KOPT-K1 (cell line): Measurements from ENCODE around the gene KRTAP2-3.
"Not testable (repeated sequence)": the region's sequence is repeated elsewhere in the genome, so short reads cannot be mapped to it uniquely, and the experiment has no call there.

Experiments
- H3K27ac ChIP-seq: fragments of 200-600 bp; sonication (generic); 2 replicates; pipeline ENCODE4 v1.5.1; 2016; ENCODE audit warnings: antibody characterized with exemption, mild to moderate bottlenecking, low read depth, low read length; ENCODE audit not compliant: poor library complexity, severe bottlenecking
- H3K36me3 ChIP-seq: fragments of 200-600 bp; sonication (generic); 2 replicates; pipeline ENCODE4 v1.5.1; 2017; ENCODE audit warnings: antibody characterized with exemption, mild to moderate bottlenecking, low read length, moderate library complexity; ENCODE audit not compliant: insufficient read depth
- H3K9me3 ChIP-seq: fragments of 200-600 bp; sonication (generic); 2 replicates; pipeline ENCODE4 v1.5.1; 2017; ENCODE audit warnings: antibody characterized with exemption, low read length, mild to moderate bottlenecking; ENCODE audit not compliant: insufficient read depth, poor library complexity, severe bottlenecking

The KRTAP2-3 gene, protein sequence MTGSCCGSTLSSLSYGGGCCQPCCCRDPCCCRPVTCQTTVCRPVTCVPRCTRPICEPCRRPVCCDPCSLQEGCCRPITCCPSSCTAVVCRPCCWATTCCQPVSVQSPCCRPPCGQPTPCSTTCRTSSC

GRCh38 chr17:41060052-41060604, at the start of gene KRTAP2-3:
Gene KRTAP2-3, minus strand, starts transcription at chr17:41060114. Its CDS starts 64 bp downstream, at chr17:41060050.
- Histone ChIP-seq H3K36me3 (no peaks in the 10 kb centered on the region), H3K9me3 (peaks cover 5% of the 10 kb centered on the region), H3K27ac (no peak within 1 kb of the TSS)

- H3K36me3 ChIP-seq, H3K27ac ChIP-seq: not testable (repeated sequence)
- H3K9me3 ChIP-seq = peaks cover 17% of the 10 kb centered on the region
Observed at GRCh38 chr17:41108728-41109386, 48.9 kb upstream of the KRTAP2-3 start.

DNA sequence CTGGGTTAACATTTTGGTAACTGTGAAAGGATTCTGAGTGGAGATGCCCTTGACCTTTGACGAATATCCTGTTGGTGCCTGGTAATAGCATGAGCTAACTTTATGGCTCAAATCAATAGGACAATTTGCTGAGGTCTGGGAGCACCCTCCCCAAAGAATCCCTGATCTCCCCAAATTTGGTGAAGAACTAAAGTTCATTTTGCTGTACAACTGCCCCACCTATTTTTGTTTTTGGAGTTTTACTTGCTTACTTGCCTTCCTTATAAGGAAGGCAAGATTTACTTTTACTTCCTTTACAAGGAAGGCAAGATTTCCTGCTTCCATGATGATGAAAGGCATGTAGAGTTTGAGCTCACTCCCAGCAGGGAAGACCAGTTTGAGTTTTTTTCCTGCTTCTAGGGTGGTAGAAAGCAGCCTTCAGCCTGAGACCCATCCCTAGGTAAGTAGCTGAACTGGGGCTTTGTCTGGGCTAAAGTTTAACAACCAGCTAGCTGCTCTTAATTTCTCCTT, 48.1 kb upstream of the KRTAP2-3 start:
- H3K36me3 ChIP-seq = no peaks in the 10 kb centered on the region
- H3K27ac ChIP-seq = no peak overlapping the region
- H3K9me3 ChIP-seq = peaks cover 8% of the 10 kb centered on the region

DNA sequence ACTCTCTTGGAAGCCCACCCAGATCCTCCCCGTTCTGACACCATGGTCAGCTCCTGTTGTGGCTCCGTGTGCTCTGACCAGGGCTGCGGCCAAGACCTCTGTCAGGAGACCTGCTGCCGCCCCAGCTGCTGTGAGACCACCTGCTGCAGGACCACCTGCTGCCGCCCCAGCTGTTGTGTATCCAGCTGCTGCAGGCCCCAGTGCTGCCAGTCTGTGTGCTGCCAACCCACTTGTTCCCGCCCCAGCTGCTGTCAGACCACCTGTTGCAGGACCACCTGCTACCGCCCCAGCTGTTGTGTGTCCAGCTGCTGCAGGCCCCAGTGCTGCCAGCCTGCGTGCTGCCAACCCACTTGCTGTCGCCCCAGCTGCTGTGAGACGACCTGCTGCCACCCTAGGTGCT, 45.4 kb upstream of the KRTAP2-3 start, which contains the start of gene KRTAP4-9:
KRTAP4-9 (plus strand) TSS at position 43 of the 400 bp plus-strand sequence; CDS start at position 43, 0 bp downstream.
- not testable (repeated sequence) for H3K27ac ChIP-seq, H3K36me3 ChIP-seq, H3K9me3 ChIP-seq

DNA sequence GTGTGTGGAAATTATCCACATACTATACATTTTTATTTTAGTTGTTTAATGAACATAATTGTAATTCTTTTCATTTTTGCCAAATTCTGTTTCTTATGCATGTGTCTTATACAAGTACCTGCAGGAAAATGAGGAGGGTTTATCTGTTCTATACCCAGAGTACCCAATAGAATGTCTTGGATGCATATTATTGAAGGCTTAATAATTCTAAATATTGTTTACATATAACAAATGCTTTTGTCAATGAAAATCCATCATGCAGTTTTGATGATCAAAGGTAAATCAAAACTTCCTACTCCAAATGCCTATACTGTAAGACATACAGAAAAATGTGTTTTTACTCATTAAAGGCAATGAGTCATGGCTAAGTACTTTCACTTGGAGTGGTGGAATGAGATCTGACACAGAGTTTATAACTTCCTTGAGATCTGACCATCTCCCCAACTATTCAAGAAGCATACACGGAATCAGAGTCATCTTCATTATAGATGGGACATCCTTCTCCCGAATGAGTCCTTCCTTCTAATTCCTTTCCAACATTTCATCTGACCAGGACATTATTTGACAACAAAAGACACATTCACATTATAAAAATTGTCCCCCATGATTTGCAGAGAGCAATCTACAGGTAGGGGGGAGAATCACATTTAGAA, 44.6 kb upstream of the KRTAP2-3 start:
- H3K27ac ChIP-seq, H3K9me3 ChIP-seq, H3K36me3 ChIP-seq: not testable (repeated sequence)

- no peaks in the 10 kb centered on the region for H3K36me3 ChIP-seq
- no peak overlapping the region for H3K27ac ChIP-seq
Observed at GRCh38 chr17:41103896-41104295, 44.0 kb upstream of the KRTAP2-3 start.

GRCh38 chr17:41101586-41102259, 41.8 kb upstream of the KRTAP2-3 start, which contains the start of gene KRTAP4-16:
Gene KRTAP4-16, minus strand, starts transcription at chr17:41102209. Its CDS starts 0 bp downstream, at chr17:41102209.
- H3K36me3 ChIP-seq = no peaks in the 10 kb centered on the region
- no peaks in the 10 kb centered on the region for H3K9me3 ChIP-seq
- no peak within 1 kb of the TSS for H3K27ac ChIP-seq

More at GRCh38 chr17:41103896-41104295, 44.0 kb upstream of the KRTAP2-3 start:
- H3K9me3 ChIP-seq = no peaks in the 10 kb centered on the region

DNA sequence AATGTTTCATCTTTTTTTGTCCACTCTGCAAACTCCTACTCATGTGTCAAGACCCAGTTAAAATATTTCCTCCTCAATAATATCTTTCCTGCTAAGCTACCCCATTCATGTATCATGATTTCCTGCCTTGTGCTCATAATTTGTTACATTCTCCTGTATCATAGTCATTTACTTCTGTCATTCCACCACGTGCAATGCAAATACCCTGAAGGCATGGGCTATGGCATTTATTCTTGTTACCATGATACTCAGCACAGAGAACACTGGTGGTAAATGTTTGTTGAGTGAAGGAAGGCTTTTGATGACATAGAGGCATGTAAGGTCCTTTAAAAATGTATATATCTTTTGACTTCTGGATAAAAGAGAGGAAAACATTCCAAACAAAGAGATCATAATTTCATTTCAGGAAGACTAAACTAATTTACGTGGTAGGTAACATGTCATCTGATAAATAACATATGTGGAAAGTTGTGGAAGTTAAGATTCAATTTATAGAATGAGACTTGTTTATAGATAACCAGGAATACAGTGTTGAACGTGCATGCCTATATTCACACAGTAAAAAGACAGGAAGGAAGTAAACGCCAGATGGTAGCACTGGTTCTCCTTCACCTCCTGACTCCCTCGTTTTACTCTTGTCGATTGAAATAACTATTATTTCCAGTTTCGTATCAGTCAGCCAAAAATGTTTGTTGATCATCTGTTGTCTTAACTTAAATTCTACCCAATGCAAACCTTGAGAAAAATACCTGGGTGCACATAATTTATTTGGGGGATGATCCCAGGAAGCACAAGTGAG, 40.0 kb upstream of the KRTAP2-3 start:
- not testable (repeated sequence) for H3K9me3 ChIP-seq, H3K36me3 ChIP-seq

DNA sequence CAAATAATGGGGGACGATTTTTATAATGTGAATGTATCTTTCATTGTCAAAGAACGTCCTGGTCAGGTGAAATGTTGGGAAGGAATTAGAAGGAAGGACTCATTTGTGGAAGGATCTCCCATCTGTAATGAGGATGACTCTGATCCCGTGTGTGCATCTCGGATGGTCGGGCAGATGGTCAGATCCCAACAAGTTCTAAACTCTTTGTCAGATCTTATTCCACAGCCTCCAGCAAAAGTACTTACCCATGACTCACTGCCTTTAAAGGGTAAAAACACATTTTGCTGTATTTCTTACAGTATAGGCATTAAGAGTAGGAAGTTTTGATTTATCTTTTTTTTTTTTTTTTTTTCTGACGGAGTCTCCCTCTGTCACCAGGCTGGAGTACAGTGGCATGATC, 38.6 kb upstream of the KRTAP2-3 start:
- H3K36me3 ChIP-seq = no peaks in the 10 kb centered on the region
- no peak overlapping the region for H3K27ac ChIP-seq
- peaks cover 3% of the 10 kb centered on the region for H3K9me3 ChIP-seq

More for the DNA sequence above, 40.0 kb upstream of the KRTAP2-3 start:
- not testable (repeated sequence) for H3K27ac ChIP-seq

DNA sequence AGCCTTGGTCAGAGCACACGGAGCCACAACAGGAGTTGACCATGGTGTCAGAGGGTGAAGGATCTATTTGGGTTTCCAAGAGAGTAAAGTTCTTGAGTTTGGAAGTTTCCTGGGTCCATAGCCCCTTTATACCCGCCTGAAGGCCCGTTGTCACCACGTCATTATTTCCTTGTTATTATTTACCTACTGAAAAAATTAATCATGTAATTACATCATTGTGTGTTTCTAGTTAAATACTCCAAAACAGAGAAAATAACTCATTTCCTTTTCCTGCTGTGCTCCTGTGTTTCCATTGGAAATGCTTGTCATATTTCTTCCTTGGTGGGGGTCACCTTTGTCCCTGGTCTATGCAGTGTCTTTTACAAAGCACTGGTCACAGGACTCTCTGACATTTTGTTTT, 38.1 kb upstream of the KRTAP2-3 start, which contains the start of gene KRTAP4-8:
KRTAP4-8 (minus strand) TSS at position 101 of the 400 bp plus-strand sequence; CDS start at position 43, 58 bp downstream.
- no peaks in the 10 kb centered on the region for H3K36me3 ChIP-seq
- peaks cover 6% of the 10 kb centered on the region for H3K9me3 ChIP-seq
- H3K27ac ChIP-seq = no peak within 1 kb of the TSS

DNA sequence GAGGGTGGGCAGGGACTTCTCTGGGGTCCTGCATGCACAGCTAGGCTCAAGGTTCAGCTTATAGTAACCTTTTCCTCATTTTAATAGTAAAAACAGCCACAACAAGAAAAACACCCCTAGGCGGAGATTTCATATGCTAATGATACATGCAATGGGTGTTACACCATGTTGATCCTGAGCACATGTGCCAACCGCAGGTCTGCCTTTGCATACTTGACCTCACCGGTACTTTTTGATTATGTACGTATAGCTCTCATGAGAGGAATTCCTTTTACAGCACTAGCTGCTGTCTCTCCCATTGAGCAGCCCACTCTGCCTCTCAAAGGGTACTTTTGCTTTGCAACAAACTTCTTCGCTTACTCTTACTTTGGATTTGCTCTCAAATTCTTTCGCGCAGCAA, 36.1 kb upstream of the KRTAP2-3 start:
- no peaks in the 10 kb centered on the region for H3K36me3 ChIP-seq
- H3K9me3 ChIP-seq = peaks cover 12% of the 10 kb centered on the region
- no peak overlapping the region for H3K27ac ChIP-seq

DNA sequence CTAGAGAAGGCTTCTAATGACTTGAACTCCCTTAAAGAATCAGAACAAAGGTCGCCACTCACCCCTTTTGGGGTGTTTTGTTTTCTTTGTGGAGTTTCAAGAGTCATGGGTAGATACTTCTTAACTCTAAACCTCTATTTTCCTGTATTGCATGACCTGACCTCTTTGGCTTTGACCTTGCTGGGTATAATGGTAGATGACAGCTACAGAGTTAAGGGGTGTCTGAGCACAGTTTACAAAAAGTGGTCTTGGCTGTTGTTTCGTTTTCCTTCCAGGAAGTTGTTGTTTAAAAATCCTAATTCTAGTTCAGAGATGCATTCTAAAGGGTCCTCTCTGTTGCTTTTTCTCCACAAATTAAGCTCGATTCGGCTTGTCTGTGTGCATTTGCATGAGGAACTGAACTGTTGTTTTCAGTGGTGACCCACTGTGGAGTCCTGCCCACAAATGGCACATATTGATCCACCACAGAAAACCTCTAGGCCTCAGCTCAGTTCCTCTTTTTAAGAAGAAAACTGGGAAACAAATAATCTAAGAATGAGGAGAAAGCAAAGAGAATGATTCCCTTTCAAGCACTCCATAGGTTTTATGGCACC, 28.9 kb upstream of the KRTAP2-3 start:
- not testable (repeated sequence) for H3K27ac ChIP-seq, H3K36me3 ChIP-seq
- H3K9me3 ChIP-seq = peaks cover 12% of the 10 kb centered on the region

DNA sequence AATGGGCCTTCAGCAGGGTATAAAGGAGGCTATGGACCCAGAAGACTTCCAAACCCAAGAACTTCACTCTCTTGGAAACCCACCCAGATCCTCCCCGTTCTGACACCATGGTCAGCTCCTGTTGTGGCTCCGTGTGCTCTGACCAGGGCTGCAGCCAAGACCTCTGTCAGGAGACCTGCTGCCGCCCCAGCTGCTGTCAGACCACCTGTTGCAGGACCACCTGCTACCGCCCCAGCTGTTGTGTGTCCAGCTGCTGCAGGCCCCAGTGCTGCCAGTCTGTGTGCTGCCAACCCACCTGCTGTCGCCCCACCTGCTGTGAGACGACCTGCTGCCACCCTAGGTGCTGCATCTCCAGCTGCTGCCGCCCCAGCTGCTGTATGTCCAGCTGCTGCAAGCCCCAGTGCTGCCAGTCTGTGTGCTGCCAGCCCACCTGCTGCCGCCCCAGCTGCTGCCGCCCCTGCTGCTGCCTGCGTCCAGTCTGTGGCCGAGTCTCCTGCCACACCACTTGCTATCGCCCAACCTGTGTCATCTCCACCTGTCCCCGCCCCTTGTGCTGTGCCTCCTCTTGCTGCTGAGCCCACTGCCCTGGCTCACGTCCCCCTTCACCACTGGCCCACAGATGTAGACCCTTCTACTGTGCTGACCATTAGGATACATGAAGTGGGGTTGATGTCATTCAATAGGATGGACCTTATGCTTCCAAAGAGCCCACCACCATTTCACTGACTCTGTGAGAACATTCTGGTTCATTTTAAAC, 24.4 kb upstream of the KRTAP2-3 start, which contains the start of gene KRTAP4-7:
KRTAP4-7 (plus strand) TSS at position 51 of the 757 bp plus-strand sequence; CDS start at position 108, 57 bp downstream.
- H3K27ac ChIP-seq, H3K9me3 ChIP-seq, H3K36me3 ChIP-seq: not testable (repeated sequence)
